ENCODE measurements around the gene NKPD1. TPM values are rescaled to one million over a fixed set of nuclear protein-coding genes. Genes with fewer than 3 reads are reported as not detected.

The NKPD1 gene
- total and polyA plus RNA-seq, 9 of the 15 experiments (the other 6 are each of a cell fraction or from before 2014, with no cell fraction given) = 0.03 to 0.09 (median 0.04) TPM; not detected in 5

- TF ChIP-seq ZNF512 (tag; IDR thresholded peaks at IDR 0.05) = no peak
- TF ChIP-seq SMARCA5 (IDR thresholded peaks at IDR 0.05) = no peak
- no peak for TF ChIP-seq SAP30 (IDR thresholded peaks at IDR 0.05; ENCODE audit: borderline replicate concordance, insufficient read depth, low read depth, low read length, poor library complexity, severe bottlenecking)
- TF ChIP-seq RNF219 (CRISPR knock-in tag; IDR thresholded peaks at IDR 0.05) = no peak
Observed at GRCh38 chr19:45114116-45114515, 46.7 kb downstream of the NKPD1 start (continued).

- no peak overlapping the region for H3K4me3 ChIP-seq
- H3K4me1 ChIP-seq (replicated peaks in 1 of 2; ENCODE audit: control insufficient read depth in 2 of 2, insufficient read depth in 2 of 2, low read length in 2 of 2) = peaks cover 8 to 38% of the 10 kb centered on the region in 2 experiments; a peak in 4 of 5 replicates
- intact Hi-C loops (cut with micrococcal nuclease) (no loop called here), in situ Hi-C loops (cut with MboI) (no loop called here)
- peaks cover 5% of the 10 kb centered on the region for H3K9me1 ChIP-seq (ENCODE audit: control insufficient read depth, insufficient read depth, low read length)
- FAIRE-seq (no peak), ATAC-seq (no peak), DNase-seq (ENCODE audit: extremely low read depth in 1 of 4, low spot score in 3 of 4) (no peak)
- no TSS peak for BruUV-seq (replicated peaks)
- POLR2A ChIA-PET = interaction anchor here (1.4 to 1.5 kb wide), 2 partner anchors 10 to 13 kb away, joined by 4 to 6 read pairs; no protein-coding TSS in a partner anchor
- CTCF ChIA-PET (ENCODE audit: low intra/inter-chr PET ratio) = no interaction called here
- H3K4me2 ChIP-seq (ENCODE audit: insufficient read depth, low read length) = no peak overlapping the region
- H3K79me2 ChIP-seq (ENCODE audit: control insufficient read depth, insufficient read depth, low read length) = peaks cover 85% of the 10 kb centered on the region
- peaks cover 23% of the 10 kb centered on the region; the same call in 2 of the 3 replicates for H3K36me3 ChIP-seq (ENCODE audit: control insufficient read depth, insufficient read depth, low read length)
- H3K9me3 ChIP-seq (replicated peaks; ENCODE audit: control insufficient read depth, insufficient read depth, low read depth, low read length) = no peaks in the 10 kb centered on the region
- H4K20me1 ChIP-seq (replicated peaks; ENCODE audit: control insufficient read depth, insufficient read depth, low read length) = peaks cover 34% of the 10 kb centered on the region
- no peak overlapping the region for H2AFZ ChIP-seq (ENCODE audit: low read depth, low read length)
- no peak overlapping the region for H3K9ac ChIP-seq (ENCODE audit: insufficient read depth in 1 of 2, low read depth in 2 of 2, low read length in 2 of 2)
- no peak overlapping the region for H3K27ac ChIP-seq (ENCODE audit: extremely low read depth, low read depth, low read length)
- no peaks in the 10 kb centered on the region for H3K27me3 ChIP-seq (ENCODE audit: control insufficient read depth in 2 of 2, insufficient read depth in 2 of 2, low read length in 2 of 2)
- 70% methylated on average over 9 of the region's 9 CpGs for WGBS (ENCODE audit: insufficient coverage, low coverage, missing lambda C conversion rate)
- no peak for TF ChIP-seq ZSCAN29 (IDR thresholded peaks at IDR 0.05)
- TF ChIP-seq ZBTB8A (IDR thresholded peaks at IDR 0.05; ENCODE audit: partially characterized antibody) = no peak
- TF ChIP-seq ZBTB40 (IDR thresholded peaks at IDR 0.05) = no peak
- no peak for TF ChIP-seq ZBTB40 (CRISPR knock-in tag; IDR thresholded peaks at IDR 0.05)
- no peak for TF ChIP-seq RHOXF2B (CRISPR knock-in tag; conservative IDR thresholded peaks at IDR 0.05)
Observed at GRCh38 chr19:45113628-45114027, 47.2 kb downstream of the NKPD1 start.

Data from K562 (cell line).